Measurements from ENCODE around the gene STRN.
"Not testable (repeated sequence)": the region's sequence is repeated elsewhere in the genome, so short reads cannot be mapped to it uniquely, and the experiment has no call there.

The STRN gene

GRCh38 chr2:36960773-36961172 lies 5.6 kb downstream of the STRN start:
- DNase-seq = no peak

DNA sequence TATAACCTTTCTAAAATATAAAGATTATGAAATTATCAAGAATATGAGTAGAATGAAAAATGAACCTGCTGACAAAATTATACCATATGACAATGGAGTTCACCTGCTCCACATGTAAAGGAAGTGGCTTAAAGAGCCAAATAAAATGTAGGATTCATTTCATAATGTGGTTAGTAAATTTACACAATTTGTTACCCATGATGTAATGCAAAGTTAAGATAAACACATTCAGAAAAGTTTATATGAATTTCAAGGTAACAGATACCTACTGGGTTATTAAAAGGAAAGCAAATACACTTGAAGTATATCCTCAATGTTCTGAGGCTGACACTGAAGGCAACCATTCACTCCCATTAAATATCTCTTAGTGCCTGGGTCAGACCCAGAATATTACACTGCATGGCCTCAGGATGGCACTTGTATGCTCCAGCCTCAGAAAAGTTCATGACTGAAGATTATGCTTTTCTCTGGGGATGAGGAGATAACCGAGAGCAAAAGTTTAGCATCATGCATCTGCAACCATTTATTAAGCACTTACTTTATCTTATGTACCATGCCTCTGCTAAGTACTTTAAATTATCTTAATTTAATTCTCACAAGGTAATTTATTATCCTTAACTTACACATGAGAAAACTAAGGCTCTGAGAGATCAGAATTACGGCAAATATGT lies 6.2 kb downstream of the STRN start:
- DNase-seq = no peak

DNA sequence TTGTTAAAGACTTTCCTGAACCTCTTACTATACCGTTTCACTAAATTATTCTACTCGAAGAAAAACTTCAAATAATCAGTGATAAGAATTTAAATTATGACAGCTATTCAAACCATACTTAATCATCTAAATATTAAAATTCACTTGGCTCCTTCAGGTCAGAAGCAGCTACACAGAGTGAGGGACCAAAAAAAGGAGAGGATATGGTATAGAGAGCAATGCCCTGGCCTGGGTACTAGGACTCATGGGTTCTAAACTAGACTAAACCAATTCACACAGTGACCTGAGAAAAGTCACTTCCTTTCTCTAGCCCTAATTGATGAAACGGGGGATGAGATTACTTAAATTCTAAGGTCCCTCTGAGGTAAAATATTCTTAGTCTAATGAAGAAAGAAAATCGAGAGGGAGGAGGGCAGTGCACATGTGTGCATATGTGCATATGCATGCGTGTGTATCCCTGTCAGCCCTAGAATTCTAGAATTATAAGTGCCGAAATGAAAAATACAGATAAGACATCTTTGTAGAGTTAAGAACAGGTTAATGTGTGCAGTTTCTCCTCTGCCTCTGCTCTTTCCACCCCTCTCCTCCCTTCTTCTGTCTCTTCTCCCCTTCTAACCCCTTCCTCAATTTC lies 11.2 kb downstream of the STRN start:
- DNase-seq = no peak

DNA sequence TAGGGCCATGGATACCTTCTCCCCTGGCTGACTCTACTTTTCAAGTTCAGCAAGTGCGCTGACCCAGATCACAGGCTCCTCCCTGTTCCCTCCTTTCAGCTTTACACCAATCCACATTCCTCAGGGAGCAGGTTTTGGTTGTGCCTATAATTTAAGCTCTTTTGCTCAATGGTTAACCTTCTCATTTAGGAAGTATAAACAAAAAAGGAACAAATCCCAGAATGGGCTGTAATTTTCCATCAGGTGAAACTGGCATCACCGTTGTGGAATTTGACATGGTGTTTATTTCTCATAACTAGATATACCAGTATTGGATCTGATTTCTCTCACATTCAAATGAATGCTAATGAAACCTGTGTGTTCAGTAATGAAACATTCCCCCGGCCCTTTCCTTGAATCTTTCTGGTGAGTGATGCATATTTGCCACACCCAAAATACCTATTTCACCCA lies 13.6 kb downstream of the STRN start:
- no peak for DNase-seq

DNA sequence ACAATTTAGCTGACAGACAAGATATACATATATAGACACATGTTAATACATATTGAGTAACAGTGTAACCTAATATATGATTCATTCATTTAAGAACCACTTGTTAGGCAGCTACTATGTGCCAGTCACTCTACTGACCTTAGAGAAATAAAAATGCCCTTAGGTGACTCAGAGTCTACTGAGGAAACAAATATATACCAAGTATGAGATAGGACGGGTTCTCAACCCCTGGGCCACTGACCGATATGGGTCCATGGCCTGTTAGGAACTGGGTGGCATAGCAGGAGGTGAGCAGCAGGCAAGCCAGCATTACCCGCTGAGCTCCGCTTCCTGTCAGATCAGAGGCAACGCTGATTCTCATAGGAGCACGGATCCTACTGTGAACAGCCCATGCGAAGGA lies 14.8 kb downstream of the STRN start:
- peak; percentile 24 for DNase-seq

DNA sequence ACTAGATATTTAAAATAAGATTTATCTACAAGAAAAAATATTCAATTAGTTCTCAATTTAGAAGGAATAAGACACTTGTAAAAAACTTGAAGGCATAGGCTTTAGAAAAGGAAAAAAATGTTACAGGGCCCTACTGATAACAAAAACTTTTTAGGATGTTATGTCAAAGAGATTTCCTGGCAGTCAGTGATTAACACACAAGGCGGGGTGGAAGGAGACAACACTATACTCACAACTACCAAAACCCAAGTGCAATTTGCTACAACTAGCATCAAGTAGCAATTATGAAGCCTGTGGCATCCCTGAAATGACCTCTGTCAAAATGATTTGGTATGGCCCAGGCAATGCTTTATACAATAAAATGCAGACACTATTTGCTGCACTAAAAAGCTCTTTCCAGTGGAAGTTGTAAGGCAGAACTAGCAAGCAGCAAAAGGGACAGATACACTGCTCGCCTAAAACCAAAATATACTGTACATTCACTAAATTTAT lies 15.3 kb downstream of the STRN start:
- DNase-seq = peak; percentile 38

DNA sequence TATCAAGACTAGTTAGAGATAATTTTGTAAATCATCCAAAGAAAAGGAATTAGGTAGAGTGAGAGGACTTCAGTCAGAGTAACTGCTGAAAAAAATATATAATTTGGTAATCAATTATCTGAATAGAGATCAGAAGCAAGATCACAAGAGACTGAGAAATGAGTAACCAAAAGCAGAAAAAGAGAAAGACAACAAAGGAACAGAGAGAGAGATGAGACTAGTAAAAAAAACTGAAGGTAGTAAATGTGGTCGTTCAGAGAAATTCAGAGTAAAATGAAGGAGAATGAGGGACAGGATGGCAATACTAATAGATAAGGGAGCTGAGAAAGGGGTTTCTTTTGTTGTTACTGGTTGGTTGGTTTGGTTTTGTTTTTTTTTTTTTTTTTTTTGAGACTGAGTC lies 16.5 kb downstream of the STRN start:
- no peak for DNase-seq

DNA sequence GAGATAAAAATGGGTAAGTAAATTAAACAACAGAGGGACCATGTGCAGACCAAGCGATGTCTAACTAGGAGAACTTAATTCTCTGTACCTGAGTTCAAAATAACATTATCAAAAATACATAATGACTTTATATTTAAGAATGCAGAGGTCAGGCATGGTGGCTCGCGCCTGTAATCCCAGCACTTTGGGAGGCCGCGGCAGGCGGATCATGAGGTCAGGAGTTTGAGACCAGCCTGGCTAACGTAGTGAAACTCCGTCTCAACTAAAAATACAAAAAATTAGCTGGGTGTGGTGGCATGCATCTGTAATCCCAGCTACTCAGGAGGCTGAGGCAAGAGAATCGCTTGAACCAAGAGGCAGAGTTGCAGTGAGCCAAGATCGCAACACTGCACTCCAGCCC lies 21.1 kb downstream of the STRN start:
- DNase-seq = not testable (repeated sequence)

GRCh38 chr2:36941867-36942266 lies 24.5 kb downstream of the STRN start:
- DNase-seq = no peak

GRCh38 chr2:36936526-36936925 lies 29.8 kb downstream of the STRN start:
- DNase-seq = not testable (repeated sequence)

DNA sequence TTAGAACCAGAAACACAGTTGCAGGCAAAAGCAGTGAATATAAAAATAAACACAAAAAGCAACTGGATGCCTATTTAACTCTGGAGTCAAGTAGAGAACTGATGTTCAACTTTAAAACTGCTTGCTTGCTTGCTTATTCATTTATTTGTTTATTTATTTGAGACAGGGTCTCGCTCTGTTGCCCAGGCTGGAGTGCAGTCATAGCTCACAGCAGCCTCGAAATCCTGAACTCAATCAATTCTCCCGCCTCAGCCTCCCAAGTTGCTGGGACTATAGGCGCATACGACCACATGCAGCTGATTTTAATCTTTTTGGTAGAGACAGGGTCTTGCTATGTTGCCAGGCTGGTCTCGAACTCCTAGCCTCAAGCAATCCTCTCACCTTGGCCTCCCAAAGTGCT lies 34.6 kb downstream of the STRN start:
- DNase-seq = not testable (repeated sequence)

DNA sequence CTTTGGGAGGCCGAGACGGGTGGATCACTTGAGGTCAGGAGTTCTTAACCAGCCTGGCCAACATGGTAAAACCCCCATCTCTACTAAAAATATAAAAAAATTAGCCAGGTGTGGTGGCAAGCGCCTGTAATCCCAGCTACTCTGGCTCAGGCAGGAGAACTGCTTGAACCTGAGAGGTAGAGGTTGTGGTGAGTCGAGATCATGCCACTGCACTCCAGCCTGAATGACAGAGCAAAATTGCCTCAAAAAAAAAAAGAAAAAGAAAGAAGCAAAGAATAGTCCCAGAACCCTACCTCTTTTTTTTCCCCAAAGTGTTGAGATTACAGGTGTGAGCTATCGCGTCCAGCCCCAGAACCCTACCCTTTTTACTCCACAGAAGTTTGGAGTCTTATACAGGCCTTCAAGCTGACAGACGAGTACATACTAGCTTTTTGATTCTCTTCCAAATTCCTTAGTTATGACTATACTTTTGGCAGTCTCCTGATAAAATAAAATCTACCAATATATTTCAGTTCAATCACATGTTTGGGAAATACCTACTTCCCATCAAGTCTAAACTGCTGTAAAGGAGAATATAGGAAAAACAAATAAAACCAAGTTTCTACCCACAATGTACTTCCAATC lies 35.4 kb downstream of the STRN start:
- DNase-seq = not testable (repeated sequence)

DNA sequence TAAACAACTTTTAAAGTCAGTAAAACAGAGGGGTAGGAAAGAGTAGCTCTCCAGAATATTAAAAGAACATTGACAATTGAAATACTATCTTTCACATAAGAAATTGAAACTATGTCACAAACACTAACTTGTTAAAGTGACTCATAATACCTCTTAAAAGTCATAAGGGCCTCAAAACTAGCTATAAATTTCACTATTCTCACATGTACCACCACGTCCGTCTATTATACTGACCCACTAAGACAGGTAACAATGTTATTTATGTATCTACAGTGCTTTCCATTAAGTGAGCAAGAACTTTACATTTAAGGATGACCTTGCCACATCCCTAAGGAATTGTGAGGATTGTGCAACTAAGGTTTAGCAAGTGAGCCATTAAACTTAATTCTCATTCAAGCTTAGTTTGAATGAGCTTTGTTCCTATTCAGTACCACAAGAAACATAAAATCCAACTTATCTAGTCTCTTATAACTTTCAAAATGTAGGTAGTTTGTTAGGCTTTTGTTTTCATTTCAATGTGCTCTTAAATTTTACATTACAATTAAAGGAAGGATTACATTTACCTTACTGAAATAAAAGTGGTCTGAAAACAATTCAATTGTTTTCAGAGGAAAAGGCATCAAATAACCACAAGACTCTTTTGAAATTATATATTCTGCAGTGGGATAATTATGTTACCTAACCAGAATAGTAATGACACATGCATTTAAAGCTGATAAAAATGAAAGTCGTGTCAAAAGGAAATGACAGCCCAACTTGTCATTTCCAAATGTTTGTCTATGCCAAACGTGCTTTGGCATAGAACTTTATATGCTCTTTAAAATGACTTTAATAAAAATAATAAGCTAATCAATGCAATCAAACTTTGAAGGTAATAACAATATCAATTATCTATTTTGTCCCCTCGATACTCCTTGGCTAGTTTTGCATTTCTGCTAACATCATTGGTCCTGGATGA lies 39.9 kb downstream of the STRN start:
- not testable (repeated sequence) for DNase-seq

GRCh38 chr2:36922629-36923028 lies 43.7 kb downstream of the STRN start:
- not testable (repeated sequence) for DNase-seq

DNA sequence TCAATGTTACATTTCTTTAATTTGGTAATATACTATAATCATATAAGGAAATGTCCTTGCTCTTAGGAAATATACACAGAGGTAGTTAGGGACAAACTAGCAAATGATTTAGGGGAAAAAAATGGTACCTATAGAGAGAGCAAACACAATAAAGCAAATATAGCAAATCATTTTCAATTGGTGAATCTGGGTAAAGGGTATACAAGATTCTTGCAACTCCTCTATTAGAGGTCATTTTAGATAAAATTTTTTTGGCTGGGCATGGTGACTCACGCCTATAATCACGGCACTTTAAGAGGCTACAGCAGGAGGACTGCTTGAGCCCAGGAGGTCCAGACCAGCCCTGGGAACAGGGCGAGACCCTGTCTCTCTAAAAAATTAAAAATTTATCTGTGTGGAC lies 44.4 kb downstream of the STRN start:
- DNase-seq = no peak

GRCh38 chr2:36919041-36919837 lies 47.1 kb downstream of the STRN start:
- no peak for DNase-seq

DNA sequence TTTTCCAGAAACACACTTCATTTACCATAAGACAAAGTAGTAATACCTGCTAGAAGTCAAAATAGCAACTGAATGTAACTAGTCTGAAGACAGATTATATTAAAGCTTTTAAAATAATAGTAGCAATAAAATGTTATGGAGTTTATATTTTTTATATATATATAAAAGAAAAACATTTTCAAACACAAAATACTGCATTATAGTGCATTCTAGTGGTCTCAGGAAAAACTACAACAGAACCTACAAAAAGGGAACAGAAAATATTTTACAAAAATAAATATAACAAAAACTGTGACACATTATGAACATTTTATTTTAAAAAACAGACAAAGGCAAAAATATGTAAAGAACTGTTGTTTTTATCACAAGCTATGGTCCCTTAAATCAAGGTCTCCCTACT lies 48.0 kb downstream of the STRN start:
- DNase-seq = no peak

DNA sequence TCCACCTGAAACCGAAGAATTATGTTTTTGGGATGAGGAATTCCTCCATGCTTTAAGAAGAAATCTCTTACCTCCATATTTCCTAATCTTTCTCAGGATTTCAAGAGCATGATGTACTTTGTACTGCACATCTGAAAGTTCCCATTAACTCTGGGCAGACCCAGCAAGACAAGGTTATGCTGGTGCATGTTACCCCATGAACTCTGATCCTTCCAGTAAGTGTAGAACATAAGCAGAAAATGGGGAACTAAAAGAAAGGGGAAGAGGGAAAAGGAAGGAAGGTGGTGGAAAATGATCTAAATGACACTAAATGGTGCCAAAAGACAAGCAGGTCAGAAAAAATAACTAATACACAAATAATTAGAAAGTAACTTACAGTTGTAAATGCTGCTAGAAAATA lies 50.7 kb downstream of the STRN start:
- no peak for DNase-seq

GRCh38 chr2:36912695-36913094 lies 53.6 kb downstream of the STRN start:
- no peak for DNase-seq

DNA sequence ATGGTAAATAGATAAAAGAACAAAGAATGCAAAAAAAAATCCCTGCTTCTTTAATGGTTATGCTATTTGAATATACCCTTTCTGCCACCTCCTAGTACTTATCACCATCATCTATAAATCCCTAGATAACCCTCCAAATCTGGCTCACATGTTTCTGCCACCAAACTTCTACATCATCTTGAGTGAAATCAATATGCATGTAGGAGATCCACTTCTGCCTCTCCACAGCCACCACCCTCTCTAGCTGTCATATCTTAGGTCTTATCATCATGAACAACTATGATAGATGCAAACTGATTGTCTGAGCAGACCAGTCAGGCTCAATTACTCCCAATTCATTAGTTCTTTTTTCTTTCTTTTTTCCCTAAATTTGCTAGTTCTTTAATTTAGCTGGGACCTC lies 55.3 kb downstream of the STRN start:
- no peak for DNase-seq

- DNase-seq = no peak
Measured at GRCh38 chr2:36906277-36906676, 60.1 kb downstream of the STRN start.

- DNase-seq = no peak
Measured at GRCh38 chr2:36904636-36905035, 61.7 kb downstream of the STRN start.
